ENCODE data around the gene IDUA.
A peak's percentile ranks its signal among the peaks of the same experiment; 100 is the strongest.

The IDUA gene

DNA sequence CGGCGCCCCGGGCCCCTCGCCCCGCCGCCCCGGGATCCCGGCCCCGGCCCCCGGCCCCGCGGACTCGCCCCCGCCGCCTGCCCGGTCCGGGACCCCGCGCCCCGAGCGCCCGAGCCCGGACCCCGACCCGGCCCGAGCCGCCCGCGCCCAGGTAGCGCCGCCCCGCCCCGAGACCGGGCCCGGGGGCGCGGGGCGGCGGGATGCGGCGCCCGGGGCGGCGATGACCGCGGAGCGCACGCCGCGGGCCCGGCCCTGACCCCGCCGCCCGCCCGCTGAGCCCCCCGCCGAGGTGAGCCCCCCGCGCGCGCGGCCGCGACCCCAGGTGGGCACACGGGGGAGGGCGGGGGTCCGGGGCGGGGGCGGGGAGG lies 24.8 kb downstream of the IDUA start:
- no peak for TF ChIP-seq USF1 (IDR thresholded peaks at IDR 0.05)
- no peak for TF ChIP-seq FOXM1 (IDR thresholded peaks at IDR 0.05; ENCODE audit: borderline replicate concordance, low read depth)
- no peak for TF ChIP-seq EGR1 (IDR thresholded peaks at IDR 0.05)
- TF ChIP-seq, protein P1, sequence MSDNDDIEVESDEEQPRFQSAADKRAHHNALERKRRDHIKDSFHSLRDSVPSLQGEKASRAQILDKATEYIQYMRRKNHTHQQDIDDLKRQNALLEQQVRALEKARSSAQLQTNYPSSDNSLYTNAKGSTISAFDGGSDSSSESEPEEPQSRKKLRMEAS (IDR thresholded peaks at IDR 0.05) = no peak
- TF ChIP-seq CEBPB (IDR thresholded peaks at IDR 0.05) = no peak
- TF ChIP-seq REST (IDR thresholded peaks at IDR 0.05; ENCODE audit: low read depth) = no peak
- TF ChIP-seq NFIC (IDR thresholded peaks at IDR 0.05) = no peak
- no peak for TF ChIP-seq TAF1 (IDR thresholded peaks at IDR 0.05; ENCODE audit: low read depth)
- no peak for TF ChIP-seq CREB1 (IDR thresholded peaks at IDR 0.05; ENCODE audit: low read depth)
- TF ChIP-seq ZBTB7A (IDR thresholded peaks at IDR 0.05; ENCODE audit: low read depth) = no peak
- no peak for TF ChIP-seq RAD21 (IDR thresholded peaks at IDR 0.05; ENCODE audit: low read depth)
- TF ChIP-seq TEAD4 (IDR thresholded peaks at IDR 0.05) = no peak
- TF ChIP-seq YY1 (IDR thresholded peaks at IDR 0.05; ENCODE audit: low read depth) = no peak

GRCh38 chr4:1012034-1012739 lies 25.3 kb downstream of the IDUA start:
- peak; percentile 93 for TF ChIP-seq TCF12 (IDR thresholded peaks at IDR 0.05; ENCODE audit: low read depth)
- TF ChIP-seq TAF1 (IDR thresholded peaks at IDR 0.05; ENCODE audit: low read depth) = no peak
- peak; percentile 40; the same call in 1 of the 2 replicates for TF ChIP-seq FOXM1 (IDR thresholded peaks at IDR 0.05; ENCODE audit: borderline replicate concordance, low read depth)
- TF ChIP-seq REST (IDR thresholded peaks at IDR 0.05; ENCODE audit: low read depth) = no peak
- TF ChIP-seq ZBTB7A (IDR thresholded peaks at IDR 0.05; ENCODE audit: low read depth) = peak; percentile 84; the same call in 1 of the 2 replicates
- peak; percentile 81 for TF ChIP-seq TEAD4 (IDR thresholded peaks at IDR 0.05)
- peak; percentile 90 for TF ChIP-seq NFIC (IDR thresholded peaks at IDR 0.05)
- TF ChIP-seq CEBPB (IDR thresholded peaks at IDR 0.05) = peak; percentile 15; the same call in 1 of the 2 replicates
- TF ChIP-seq RAD21 (IDR thresholded peaks at IDR 0.05; ENCODE audit: low read depth) = no peak
- TF ChIP-seq YY1 (IDR thresholded peaks at IDR 0.05; ENCODE audit: low read depth) = peak; percentile 48; the same call in 1 of the 2 replicates
- TF ChIP-seq EGR1 (IDR thresholded peaks at IDR 0.05) = peak; percentile 77
- peak; percentile 53; the same call in 1 of the 2 replicates for TF ChIP-seq EP300 (IDR thresholded peaks at IDR 0.05; ENCODE audit: borderline replicate concordance)
- TF ChIP-seq, protein P1 (IDR thresholded peaks at IDR 0.05) = peak; percentile 13; the same call in 1 of the 2 replicates
- no peak for TF ChIP-seq USF1 (IDR thresholded peaks at IDR 0.05)
- no peak for TF ChIP-seq CREB1 (IDR thresholded peaks at IDR 0.05; ENCODE audit: low read depth)

GRCh38 chr4:1013225-1014073 lies 26.6 kb downstream of the IDUA start:
- TF ChIP-seq REST (IDR thresholded peaks at IDR 0.05; ENCODE audit: low read depth) (peak; percentile 42; the same call in 1 of the 2 replicates), NFIC (IDR thresholded peaks at IDR 0.05) (no peak), EGR1 (IDR thresholded peaks at IDR 0.05) (no peak), RAD21 (IDR thresholded peaks at IDR 0.05; ENCODE audit: low read depth) (no peak)
